Measurements from ENCODE around the gene PPM1H.
"Not testable (repeated sequence)": the region's sequence is repeated elsewhere in the genome, so short reads cannot be mapped to it uniquely, and the experiment has no call there.

The PPM1H gene

GRCh38 chr12:62934799-62935674 lies at the start of gene PPM1H:
Gene PPM1H (minus strand): TSS chr12:62935150. CDS start chr12:62934736, 414 bp downstream.
- DNase-seq: no peak

GRCh38 chr12:62983594-62983993 lies 48.6 kb upstream of the PPM1H start:
- no peak for DNase-seq

GRCh38 chr12:62978768-62979167 lies 43.8 kb upstream of the PPM1H start:
- DNase-seq: no peak

GRCh38 chr12:62977883-62978282 lies 42.9 kb upstream of the PPM1H start:
- no peak for DNase-seq

GRCh38 chr12:62977418-62977817 lies 42.5 kb upstream of the PPM1H start:
- peak; percentile 12 for DNase-seq

GRCh38 chr12:62976110-62976662 lies 41.2 kb upstream of the PPM1H start:
- DNase-seq: no peak

- DNase-seq: no peak
Observed at GRCh38 chr12:62971769-62972525, 37.0 kb upstream of the PPM1H start.

GRCh38 chr12:62969695-62970094 lies 34.7 kb upstream of the PPM1H start:
- no peak for DNase-seq

GRCh38 chr12:62967701-62968100 lies 32.8 kb upstream of the PPM1H start:
- DNase-seq: no peak

- DNase-seq: no peak
Observed at GRCh38 chr12:62966990-62967506, 32.1 kb upstream of the PPM1H start.

GRCh38 chr12:62966446-62966989 lies 31.6 kb upstream of the PPM1H start:
- DNase-seq: not testable (repeated sequence)

GRCh38 chr12:62965700-62966099 lies 30.8 kb upstream of the PPM1H start:
- DNase-seq: not testable (repeated sequence)

GRCh38 chr12:62965242-62965641 lies 30.3 kb upstream of the PPM1H start:
- DNase-seq: not testable (repeated sequence)

- no peak for DNase-seq
Observed at GRCh38 chr12:62963486-62964041, 28.6 kb upstream of the PPM1H start.

GRCh38 chr12:62960324-62960723 lies 25.4 kb upstream of the PPM1H start:
- no peak for DNase-seq

- DNase-seq: no peak
Observed at GRCh38 chr12:62959745-62960144, 24.8 kb upstream of the PPM1H start.

GRCh38 chr12:62957233-62957953 lies 22.4 kb upstream of the PPM1H start:
- no peak for DNase-seq

GRCh38 chr12:62955678-62956077 lies 20.7 kb upstream of the PPM1H start:
- no peak for DNase-seq

GRCh38 chr12:62950317-62950716 lies 15.4 kb upstream of the PPM1H start:
- DNase-seq: no peak

- DNase-seq: no peak
Observed at GRCh38 chr12:62948123-62948522, 13.2 kb upstream of the PPM1H start.

- no peak for DNase-seq
Observed at GRCh38 chr12:62947364-62947763, 12.4 kb upstream of the PPM1H start.

GRCh38 chr12:62943779-62944395 lies 8.9 kb upstream of the PPM1H start:
- DNase-seq: no peak

All from DMS79 (cell line).